TTC549 (cell line): ENCODE results near the gene ING3.

ENCODE experiments used
- FAIRE-seq: peaks from 2 replicates; lab custom pipeline; 2012; peaks lifted over from hg19 to GRCh38; lab: Jason Lieb, UNC

The ING3 gene

GRCh38 chr7:120989257-120990220, 39.0 kb downstream of the ING3 start:
- no peak for FAIRE-seq

- no peak for FAIRE-seq
Observed at GRCh38 chr7:120990468-120991118, 40.0 kb downstream of the ING3 start.

GRCh38 chr7:120991161-120991560, 40.6 kb downstream of the ING3 start:
- no peak for FAIRE-seq

- FAIRE-seq = no peak
Observed at GRCh38 chr7:120991581-120991980, 41.0 kb downstream of the ING3 start.

GRCh38 chr7:120992272-120992964, 41.8 kb downstream of the ING3 start:
- no peak for FAIRE-seq

- no peak for FAIRE-seq
Observed at GRCh38 chr7:120992965-120993494, 42.5 kb downstream of the ING3 start.

GRCh38 chr7:120993553-120994191, 43.1 kb downstream of the ING3 start:
- no peak for FAIRE-seq

GRCh38 chr7:120994512-120995410, 44.2 kb downstream of the ING3 start:
- no peak for FAIRE-seq

- FAIRE-seq = no peak
Observed at GRCh38 chr7:120995654-120996053, 45.1 kb downstream of the ING3 start.

- no peak for FAIRE-seq
Observed at GRCh38 chr7:120996333-120996987, 45.9 kb downstream of the ING3 start.

GRCh38 chr7:120996988-120997345, 46.4 kb downstream of the ING3 start:
- no peak for FAIRE-seq

- no peak for FAIRE-seq
Observed at GRCh38 chr7:120997882-120998474, 47.4 kb downstream of the ING3 start.

- no peak for FAIRE-seq
Observed at GRCh38 chr7:120998520-120998919, 47.9 kb downstream of the ING3 start.

- FAIRE-seq = no peak
Observed at GRCh38 chr7:120998996-120999565, 48.5 kb downstream of the ING3 start.

GRCh38 chr7:121000081-121000983, 49.8 kb downstream of the ING3 start:
- FAIRE-seq = no peak

GRCh38 chr7:121001234-121001906, 50.8 kb downstream of the ING3 start:
- FAIRE-seq = no peak

- FAIRE-seq = no peak
Observed at GRCh38 chr7:121002048-121002756, 51.6 kb downstream of the ING3 start.
